Hepatocyte (in vitro differentiated cells): ENCODE measurements around the gene PTGES2. TPM values are rescaled to one million over a fixed set of nuclear protein-coding genes. Genes with fewer than 3 reads are reported as not detected.

ENCODE experiments used
- DNase-seq: peaks from one replicate; pipeline ENCODE4 v3.0.0-alpha.2; 2016; ENCODE audit warnings: low spot score
- H2AFZ ChIP-seq: fragments of 200-600 bp; sonication (generic); 2 replicates; pipeline ENCODE4 v1.6.0; 2016; ENCODE audit warnings: antibody characterized with exemption, mild to moderate bottlenecking
- H3K27ac ChIP-seq: fragments of 200-600 bp; sonication (generic); 2 replicates; pipeline ENCODE4 v1.5.1; 2016; ENCODE audit warnings: mild to moderate bottlenecking
- H3K27me3 ChIP-seq: fragments of 200-600 bp; sonication (generic); 2 replicates; pipeline ENCODE4 v1.6.1; 2016
- H3K36me3 ChIP-seq: fragments of 200-600 bp; sonication (generic); replicated peaks from 2 replicates; pipeline ENCODE4 v1.5.1; 2016; ENCODE audit warnings: low read depth; ENCODE audit not compliant: insufficient read depth
- H3K4me1 ChIP-seq: fragments of 200-600 bp; sonication (generic); 2 replicates; pipeline ENCODE4 v1.5.1; 2016; ENCODE audit warnings: mild to moderate bottlenecking, moderate library complexity; ENCODE audit not compliant: insufficient read depth
- H3K4me2 ChIP-seq: fragments of 200-600 bp; sonication (generic); 2 replicates; pipeline ENCODE4 v1.6.0; 2016
- H3K4me3 ChIP-seq: fragments of 200-600 bp; sonication (generic); 2 replicates; pipeline ENCODE4 v1.5.1; 2016; ENCODE audit warnings: mild to moderate bottlenecking
- H3K79me2 ChIP-seq: fragments of 200-600 bp; sonication (generic); 2 replicates; pipeline ENCODE4 v1.6.0; 2017; ENCODE audit warnings: mild to moderate bottlenecking
- H3K9me2 ChIP-seq: fragments of 200-600 bp; sonication (generic); replicated peaks from 2 replicates; pipeline ENCODE4 v1.6.0; 2017; ENCODE audit warnings: mild to moderate bottlenecking; ENCODE audit not compliant: insufficient read depth
- H3K9me3 ChIP-seq: fragments of 200-600 bp; sonication (generic); 2 replicates; pipeline ENCODE4 v1.5.1; 2016; ENCODE audit warnings: low read depth, mild to moderate bottlenecking
- H4K20me1 ChIP-seq: fragments of 200-600 bp; sonication (generic); 2 replicates; pipeline ENCODE4 v1.6.0; 2016; ENCODE audit warnings: mild to moderate bottlenecking; ENCODE audit not compliant: insufficient read depth, poor library complexity, severe bottlenecking
- EZH2 ChIP-seq: fragments of 200-600 bp; sonication (generic); IDR thresholded peaks from 2 replicates; pipeline ENCODE4 v1.6.1; 2016; ENCODE audit warnings: antibody characterized with exemption, mild to moderate bottlenecking, borderline replicate concordance
- EZH2phosphoT487 ChIP-seq: fragments of 200-600 bp; sonication (generic); IDR thresholded peaks from one replicate; pipeline ENCODE4 v1.6.1; 2018; ENCODE audit warnings: antibody characterized with exemption, mild to moderate bottlenecking, low read depth, moderate library complexity; ENCODE audit not compliant: unreplicated experiment, severe bottlenecking
- WGBS: methylation state at CpG from one replicate; pipeline ENCODE4 v1.1.6; 2016; ENCODE audit warnings: low lambda C conversion rate; ENCODE audit errors: missing lambda C conversion rate; 5-methylcytosine and 5-hydroxymethylcytosine counted together
- polyA plus RNA-seq: library from polyadenylated mRNA; unstranded; fragments of >200 nt; fragmentation: Nextera tagmentation; extraction: Ambion mirVana; gene quantifications from 2 replicates; pipeline ENCODE4 v1.2.1, GENCODE V29; 2016
- total RNA-seq: library from RNA; depleted of rRNA; stranded (reverse); fragments of >200 nt; gene quantifications from 2 replicates; pipeline ENCODE4 v1.2.3, GENCODE V29; 2014
- TF ChIP-seq, protein P1 (sequence below): fragments of 200-600 bp; sonication (generic); IDR thresholded peaks from 2 replicates; pipeline ENCODE4 v1.5.1; 2016; ENCODE audit warnings: antibody characterized with exemption, mild to moderate bottlenecking; ENCODE audit not compliant: poor library complexity

Gene PTGES2
- total and polyA plus RNA-seq, 2 experiments from 2014 or later, result 29.4 to 68.1 TPM

- H3K9me3 ChIP-seq, result no peaks in the 10 kb centered on the region
- 96% methylated on average over 25 of the region's 27 CpGs for WGBS
Observed at GRCh38 chr9:128121924-128122808, 5.4 kb downstream of the PTGES2 start.

DNA sequence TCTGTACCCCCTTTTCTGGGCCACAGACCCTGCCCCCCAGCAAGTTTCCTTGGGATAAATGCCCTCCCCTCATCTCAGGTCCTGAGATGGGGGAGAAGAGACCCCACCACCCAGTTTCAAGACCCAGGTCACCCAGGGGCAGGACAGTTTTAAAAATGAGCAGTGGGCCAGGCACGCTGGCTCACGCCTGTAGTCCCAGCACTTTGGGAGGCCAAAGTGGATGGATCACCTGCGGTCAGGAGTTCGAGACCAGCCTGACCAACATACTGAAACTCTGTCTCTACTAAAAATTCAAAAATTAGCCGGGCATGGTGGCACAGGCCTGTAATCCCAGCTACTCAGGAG lies 6.1 kb downstream of the PTGES2 start:
- no peak overlapping the region for H2AFZ ChIP-seq
- no peak for DNase-seq
- peaks cover 12% of the 10 kb centered on the region for H3K4me1 ChIP-seq
- no peaks in the 10 kb centered on the region for H3K36me3 ChIP-seq
- H3K27ac ChIP-seq, result no peak overlapping the region
- H3K4me2 ChIP-seq, result no peak overlapping the region
- no peaks in the 10 kb centered on the region for H3K27me3 ChIP-seq
- H3K79me2 ChIP-seq, result peaks cover 18% of the 10 kb centered on the region
- no peaks in the 10 kb centered on the region for H3K9me3 ChIP-seq
- TF ChIP-seq EZH2 (no peak), EZH2phosphoT487 (no peak)
- TF ChIP-seq, protein P1, sequence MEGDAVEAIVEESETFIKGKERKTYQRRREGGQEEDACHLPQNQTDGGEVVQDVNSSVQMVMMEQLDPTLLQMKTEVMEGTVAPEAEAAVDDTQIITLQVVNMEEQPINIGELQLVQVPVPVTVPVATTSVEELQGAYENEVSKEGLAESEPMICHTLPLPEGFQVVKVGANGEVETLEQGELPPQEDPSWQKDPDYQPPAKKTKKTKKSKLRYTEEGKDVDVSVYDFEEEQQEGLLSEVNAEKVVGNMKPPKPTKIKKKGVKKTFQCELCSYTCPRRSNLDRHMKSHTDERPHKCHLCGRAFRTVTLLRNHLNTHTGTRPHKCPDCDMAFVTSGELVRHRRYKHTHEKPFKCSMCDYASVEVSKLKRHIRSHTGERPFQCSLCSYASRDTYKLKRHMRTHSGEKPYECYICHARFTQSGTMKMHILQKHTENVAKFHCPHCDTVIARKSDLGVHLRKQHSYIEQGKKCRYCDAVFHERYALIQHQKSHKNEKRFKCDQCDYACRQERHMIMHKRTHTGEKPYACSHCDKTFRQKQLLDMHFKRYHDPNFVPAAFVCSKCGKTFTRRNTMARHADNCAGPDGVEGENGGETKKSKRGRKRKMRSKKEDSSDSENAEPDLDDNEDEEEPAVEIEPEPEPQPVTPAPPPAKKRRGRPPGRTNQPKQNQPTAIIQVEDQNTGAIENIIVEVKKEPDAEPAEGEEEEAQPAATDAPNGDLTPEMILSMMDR, result no peak
- WGBS, result 93% methylated on average over 5 of the region's 5 CpGs
- H3K4me3 ChIP-seq, result no peak overlapping the region
- H4K20me1 ChIP-seq, result no peaks in the 10 kb centered on the region
- no peaks in the 10 kb centered on the region for H3K9me2 ChIP-seq

More at GRCh38 chr9:128121924-128122808, 5.4 kb downstream of the PTGES2 start:
- H3K79me2 ChIP-seq, result peaks cover 24% of the 10 kb centered on the region
- no peak overlapping the region for H3K4me3 ChIP-seq
- TF ChIP-seq, protein P1, result no peak
- no peak for TF ChIP-seq EZH2phosphoT487
- TF ChIP-seq EZH2, result no peak
- H3K27me3 ChIP-seq, result no peaks in the 10 kb centered on the region
- H3K9me2 ChIP-seq, result no peaks in the 10 kb centered on the region
- H3K4me2 ChIP-seq, result no peak overlapping the region
- DNase-seq, result no peak
- H4K20me1 ChIP-seq, result no peaks in the 10 kb centered on the region
- no peak overlapping the region for H3K27ac ChIP-seq
- H3K4me1 ChIP-seq, result peaks cover 13% of the 10 kb centered on the region
- no peak overlapping the region for H2AFZ ChIP-seq
- H3K36me3 ChIP-seq, result no peaks in the 10 kb centered on the region

- Histone ChIP-seq H3K36me3 (no peaks in the 10 kb centered on the region), H3K4me2 (no peak overlapping the region), H3K9me2 (no peaks in the 10 kb centered on the region), H3K27me3 (no peaks in the 10 kb centered on the region), H4K20me1 (no peaks in the 10 kb centered on the region), H3K79me2 (peaks cover 12% of the 10 kb centered on the region), H3K4me3 (no peak overlapping the region), H3K9me3 (no peaks in the 10 kb centered on the region), H3K4me1 (peaks cover 7% of the 10 kb centered on the region), H3K27ac (no peak overlapping the region), H2AFZ (no peak overlapping the region)
- 88% methylated on average over 25 of the region's 29 CpGs for WGBS
- DNase-seq, result no peak
- no peak for TF ChIP-seq EZH2
- TF ChIP-seq, protein P1, result no peak
- TF ChIP-seq EZH2phosphoT487, result no peak
Observed at GRCh38 chr9:128120741-128121465, 6.6 kb downstream of the PTGES2 start.
